ENCODE results near the gene SEPHS1.

- TF ChIP-seq CTCF (IDR thresholded peaks at IDR 0.05) (no peak), POLR2A (IDR thresholded peaks at IDR 0.05) (no peak)
Observed at GRCh38 chr10:13310518-13311176, 37.4 kb downstream of the SEPHS1 start.

Measured in thyroid gland (tissue), 4 donors.